ENCODE results near the gene CHURC1. TPM values are rescaled to one million over a fixed set of nuclear protein-coding genes. Genes with fewer than 3 reads are reported as not detected.

The CHURC1 gene
- total and polyA plus RNA-seq, 2 experiments from 2014 or later: 69.1 to 162 TPM

GRCh38 chr14:64983439-64984310 lies 69.4 kb downstream of the CHURC1 start:
- H4K20me1 ChIP-seq (ENCODE audit: insufficient read depth): no peaks in the 10 kb centered on the region
- in situ Hi-C loops (cut with MboI): no loop called here
- 5 to 6% methylated on average over 15 of the region's 15 CpGs for WGBS, 2 experiments (ENCODE audit: low coverage in 1 of 2, low lambda C conversion rate in 2 of 2, missing lambda C conversion rate in 2 of 2)
- H3K4me1 ChIP-seq (ENCODE audit: insufficient read depth): peaks cover 9% of the 10 kb centered on the region; the same call in 1 of the 2 replicates
- H3K4me2 ChIP-seq (ENCODE audit: unreplicated experiment): peak overlapping the region; percentile 54
- H3K9ac ChIP-seq: no peak overlapping the region
- H2AFZ ChIP-seq: peak overlapping the region; percentile 61
- H3K79me2 ChIP-seq (ENCODE audit: insufficient read depth): peaks cover 16% of the 10 kb centered on the region
- no peaks in the 10 kb centered on the region; the same call in 1 of the 2 replicates for H3K27me3 ChIP-seq (replicated peaks; ENCODE audit: insufficient read depth)
- peak; percentile 78 for DNase-seq
- H3K9me2 ChIP-seq (ENCODE audit: insufficient read depth): no peaks in the 10 kb centered on the region
- no peak overlapping the region for H3K27ac ChIP-seq
- H3K9me3 ChIP-seq (ENCODE audit: low read depth): no peaks in the 10 kb centered on the region
- peak overlapping the region; percentile 58 for H3K4me3 ChIP-seq
- H3K36me3 ChIP-seq (ENCODE audit: low read depth): no peaks in the 10 kb centered on the region
- no peaks in the 10 kb centered on the region for H3F3A ChIP-seq (ENCODE audit: insufficient read depth)
- TF ChIP-seq EZH2phosphoT487 (IDR thresholded peaks at IDR 0.05; ENCODE audit: insufficient read depth, low read depth) (no peak), EZH2 (IDR thresholded peaks at IDR 0.05; ENCODE audit: insufficient read depth, poor library complexity, severe bottlenecking) (no peak)

Small RNA genes within 50 kb of the gene (small RNA-seq; reads per million reads assigned to genes)
- not detected for gene RPPH1-2P (ENCODE audit: low read depth, low replicate concordance)

Other genes starting within 250 kb of the CHURC1 start
- 4.6 and 6.9 TPM in 2 replicates for gene PLEKHG3, start 210.0 kb upstream of the CHURC1 start, total RNA-seq (2014; rRNA removed; shearing (Covaris generic))
- gene PLEKHG3, start 210.0 kb upstream of the CHURC1 start, polyA plus RNA-seq (2016; fragmentation: Nextera tagmentation; extraction: Ambion mirVana): 2.1 and 2.4 TPM in 2 replicates
- gene SPTB, start 34.5 kb upstream of the CHURC1 start, total RNA-seq (2014; rRNA removed; shearing (Covaris generic)): 0.11 and 0.51 TPM in 2 replicates
- 0.06 TPM in 1 of 2 replicates, not detected in the other for gene SPTB, start 34.5 kb upstream of the CHURC1 start, polyA plus RNA-seq (2016; fragmentation: Nextera tagmentation; extraction: Ambion mirVana)
- not detected in 2 replicates for gene GPX2, start 28.3 kb downstream of the CHURC1 start, total RNA-seq (2014; rRNA removed; shearing (Covaris generic))
- gene GPX2, start 28.3 kb downstream of the CHURC1 start, polyA plus RNA-seq (2016; fragmentation: Nextera tagmentation; extraction: Ambion mirVana): not detected in 2 replicates
- 3.5 and 4.3 TPM in 2 replicates for gene RAB15, start 57.9 kb downstream of the CHURC1 start, total RNA-seq (2014; rRNA removed; shearing (Covaris generic))
- gene RAB15, start 57.9 kb downstream of the CHURC1 start, polyA plus RNA-seq (2016; fragmentation: Nextera tagmentation; extraction: Ambion mirVana): 2.0 and 2.8 TPM in 2 replicates
- 12.1 and 15.5 TPM in 2 replicates for gene FNTB, start 72.4 kb downstream of the CHURC1 start, total RNA-seq (2014; rRNA removed; shearing (Covaris generic))
- 19.5 and 23.7 TPM in 2 replicates for gene FNTB, start 72.4 kb downstream of the CHURC1 start, polyA plus RNA-seq (2016; fragmentation: Nextera tagmentation; extraction: Ambion mirVana)
- gene MAX, start 188.1 kb downstream of the CHURC1 start, total RNA-seq (2014; rRNA removed; shearing (Covaris generic)): 41.1 and 44.5 TPM in 2 replicates
- 52.8 and 52.9 TPM in 2 replicates for gene MAX, start 188.1 kb downstream of the CHURC1 start, polyA plus RNA-seq (2016; fragmentation: Nextera tagmentation; extraction: Ambion mirVana)

All from GM23248 (cell line).